SK-N-SH treated with all-trans-retinoic acid at 6 μM for 48 hours (cell line): ENCODE results near the gene AKAP10.
A peak's percentile ranks its signal among the peaks of the same experiment; 100 is the strongest.

Source experiments
- ATAC-seq: fragments of 200-7000 bp; cut with Tn5 transposase; 3 replicates; pipeline ENCODE4 v1.9.1; 2020; ENCODE audit warnings: mild to moderate bottlenecking, moderate library complexity
- BACH2 ChIP-seq: fragments of 250-450 bp; sonication (Bioruptor Pico); IDR thresholded peaks from 2 replicates; pipeline ENCODE4 v1.9.0; 2021; ENCODE audit warnings: mild to moderate bottlenecking, borderline replicate concordance
- CREB5 ChIP-seq: fragments of 250-450 bp; sonication (Bioruptor Pico); IDR thresholded peaks from 2 replicates; pipeline ENCODE4 v1.5.1; 2020; ENCODE audit warnings: low read depth, mild to moderate bottlenecking, moderate library complexity
- CSDC2 ChIP-seq: fragments of 250-450 bp; sonication (Bioruptor Pico); IDR thresholded peaks from 2 replicates; pipeline ENCODE4 v1.5.0; 2020; ENCODE audit warnings: mild to moderate bottlenecking, moderate library complexity
- ESRRG ChIP-seq: fragments of 250-450 bp; sonication (Bioruptor Pico); IDR thresholded peaks from 2 replicates; pipeline ENCODE4 v1.6.1; 2021; ENCODE audit warnings: mild to moderate bottlenecking
- GLIS3 ChIP-seq: fragments of 250-450 bp; sonication (Bioruptor Pico); IDR thresholded peaks from 2 replicates; pipeline ENCODE4 v1.5.0; 2020; ENCODE audit warnings: mild to moderate bottlenecking, moderate library complexity
- ISL1 ChIP-seq: fragments of 250-450 bp; sonication (Bioruptor Pico); IDR thresholded peaks from 2 replicates; pipeline ENCODE4 v2.1.2; 2022; ENCODE audit warnings: mild to moderate bottlenecking, moderate library complexity
- OSR1 ChIP-seq: fragments of 250-450 bp; sonication (Bioruptor Pico); IDR thresholded peaks from 2 replicates; pipeline ENCODE4 v1.8.0; 2022; ENCODE audit warnings: moderate library complexity, mild to moderate bottlenecking, inconsistent platforms
- PPARA ChIP-seq: fragments of 250-450 bp; sonication (Bioruptor Pico); IDR thresholded peaks from 2 replicates; pipeline ENCODE4 v1.5.0; 2020; ENCODE audit warnings: mild to moderate bottlenecking, borderline replicate concordance
- RARB ChIP-seq: fragments of 250-450 bp; sonication (Bioruptor Pico); IDR thresholded peaks from 2 replicates; pipeline ENCODE4 v1.8.0; 2021; ENCODE audit warnings: mild to moderate bottlenecking, moderate library complexity
- SNAI2 ChIP-seq: fragments of 250-450 bp; sonication (Bioruptor Pico); IDR thresholded peaks from 2 replicates; pipeline ENCODE4 v1.5.0; 2020; ENCODE audit warnings: mild to moderate bottlenecking, moderate library complexity
- TCF4 ChIP-seq: fragments of 250-450 bp; sonication (Bioruptor Pico); IDR thresholded peaks from 2 replicates; pipeline ENCODE4 v1.8.0; 2021; ENCODE audit warnings: mild to moderate bottlenecking, moderate library complexity, borderline replicate concordance
- TOX ChIP-seq: fragments of 250-450 bp; sonication (Bioruptor Pico); IDR thresholded peaks from 2 replicates; pipeline ENCODE4 v1.8.0; 2021; ENCODE audit warnings: mild to moderate bottlenecking, moderate library complexity, borderline replicate concordance
- TSHZ2 ChIP-seq: fragments of 250-450 bp; sonication (Bioruptor Pico); IDR thresholded peaks from 2 replicates; pipeline ENCODE4 v1.5.0; 2020; ENCODE audit warnings: mild to moderate bottlenecking, moderate library complexity
- ZC3H10 ChIP-seq: fragments of 250-450 bp; sonication (Bioruptor Pico); IDR thresholded peaks from 2 replicates; pipeline ENCODE4 v1.5.1; 2021; ENCODE audit warnings: mild to moderate bottlenecking, moderate library complexity
- ZFP3 ChIP-seq: fragments of 250-450 bp; sonication (Bioruptor Pico); IDR thresholded peaks from 2 replicates; pipeline ENCODE4 v1.5.0; 2020; ENCODE audit warnings: mild to moderate bottlenecking, moderate library complexity
- ZFP30 ChIP-seq: fragments of 450-650 bp; formaldehyde crosslinking; IDR thresholded peaks from 2 replicates; pipeline ENCODE4 v1.5.0; 2022; ENCODE audit warnings: mild to moderate bottlenecking, moderate library complexity
- ZNF565 ChIP-seq: fragments of 450-650 bp; formaldehyde crosslinking; conservative IDR thresholded peaks from 2 replicates; pipeline ENCODE4 v1.5.0; 2020; ENCODE audit warnings: low read depth, mild to moderate bottlenecking, moderate library complexity
- ZNF70 ChIP-seq: fragments of 450-650 bp; formaldehyde crosslinking; IDR thresholded peaks from 2 replicates; pipeline ENCODE4 v1.5.0; 2020; ENCODE audit warnings: mild to moderate bottlenecking, moderate library complexity
- ZNF8 ChIP-seq: fragments of 450-650 bp; formaldehyde crosslinking; IDR thresholded peaks from 2 replicates; pipeline ENCODE4 v1.5.0; 2020; ENCODE audit warnings: mild to moderate bottlenecking, moderate library complexity
- TF ChIP-seq, protein P1 (sequence below): fragments of 250-450 bp; sonication (Bioruptor Pico); IDR thresholded peaks from 2 replicates; pipeline ENCODE4 v1.8.0; 2021; ENCODE audit warnings: low read depth, mild to moderate bottlenecking, moderate library complexity, borderline replicate concordance

AKAP10 gene

DNA sequence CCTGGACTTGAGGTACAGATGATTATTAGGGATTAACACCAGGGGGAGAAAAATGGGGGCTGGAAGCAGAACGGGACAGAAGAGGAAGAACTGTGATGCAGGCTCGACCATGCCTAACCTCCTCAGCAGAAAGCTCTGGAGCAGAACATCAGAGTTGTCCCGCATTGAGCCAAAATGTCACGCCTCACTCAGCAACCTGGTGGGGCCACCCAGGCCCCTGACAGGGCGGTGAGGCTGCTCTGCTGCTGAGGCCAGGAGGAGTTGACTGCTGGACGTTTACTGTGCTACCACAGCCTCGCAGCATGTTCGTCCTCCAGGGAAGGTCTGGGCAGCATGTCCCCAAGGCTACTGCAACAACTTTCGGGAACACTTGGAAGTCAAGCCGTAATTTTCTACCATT, 103.4 kb downstream of the AKAP10 start:
- TF ChIP-seq ZFP3 (CRISPR knock-in tag) (no peak), ZNF565 (CRISPR knock-in tag) (no peak), ZNF70 (CRISPR knock-in tag) (no peak), ZC3H10 (CRISPR knock-in tag) (no peak)

DNA sequence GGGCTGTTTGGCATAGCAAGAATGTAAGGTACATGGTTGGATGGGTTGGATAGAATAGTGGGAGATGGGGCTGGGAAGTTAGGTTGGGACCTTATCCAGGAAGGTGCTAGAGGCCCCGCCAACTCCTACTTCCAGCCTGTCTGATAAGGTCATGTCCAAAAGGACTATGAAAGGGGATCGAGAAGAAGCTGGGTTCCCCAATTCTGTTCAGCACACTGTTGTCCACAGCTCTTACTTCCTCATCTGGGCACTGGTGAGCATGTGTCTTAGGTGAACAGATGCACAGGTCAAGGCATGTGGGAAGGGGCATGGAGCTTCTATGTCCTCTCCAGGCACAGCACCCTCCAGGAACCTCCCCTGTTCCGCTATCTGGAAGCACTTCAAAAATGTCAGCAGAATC, 104.3 kb downstream of the AKAP10 start:
- TF ChIP-seq TCF4, result no peak
- no peak for TF ChIP-seq GLIS3 (CRISPR knock-in tag)
- no peak for TF ChIP-seq CSDC2 (CRISPR knock-in tag)
- no peak for TF ChIP-seq TSHZ2 (CRISPR knock-in tag)
- TF ChIP-seq ZC3H10 (CRISPR knock-in tag), result no peak
- TF ChIP-seq OSR1, result no peak
- TF ChIP-seq TOX (CRISPR knock-in tag), result no peak
- no peak for TF ChIP-seq ZFP30 (CRISPR knock-in tag)
- TF ChIP-seq, protein P1, sequence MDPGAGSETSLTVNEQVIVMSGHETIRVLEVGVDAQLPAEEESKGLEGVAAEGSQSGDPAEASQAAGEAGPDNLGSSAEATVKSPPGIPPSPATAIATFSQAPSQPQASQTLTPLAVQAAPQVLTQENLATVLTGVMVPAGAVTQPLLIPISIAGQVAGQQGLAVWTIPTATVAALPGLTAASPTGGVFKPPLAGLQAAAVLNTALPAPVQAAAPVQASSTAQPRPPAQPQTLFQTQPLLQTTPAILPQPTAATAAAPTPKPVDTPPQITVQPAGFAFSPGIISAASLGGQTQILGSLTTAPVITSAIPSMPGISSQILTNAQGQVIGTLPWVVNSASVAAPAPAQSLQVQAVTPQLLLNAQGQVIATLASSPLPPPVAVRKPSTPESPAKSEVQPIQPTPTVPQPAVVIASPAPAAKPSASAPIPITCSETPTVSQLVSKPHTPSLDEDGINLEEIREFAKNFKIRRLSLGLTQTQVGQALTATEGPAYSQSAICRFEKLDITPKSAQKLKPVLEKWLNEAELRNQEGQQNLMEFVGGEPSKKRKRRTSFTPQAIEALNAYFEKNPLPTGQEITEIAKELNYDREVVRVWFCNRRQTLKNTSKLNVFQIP, result no peak
- TF ChIP-seq CREB5 (CRISPR knock-in tag), result no peak
- TF ChIP-seq PPARA, result no peak
- no peak for TF ChIP-seq SNAI2 (CRISPR knock-in tag)
- no peak for TF ChIP-seq ZNF565 (CRISPR knock-in tag)
- no peak for TF ChIP-seq BACH2 (CRISPR knock-in tag)
- TF ChIP-seq ISL1 (CRISPR knock-in tag), result no peak
- no peak for TF ChIP-seq ZNF70 (CRISPR knock-in tag)
- ATAC-seq, result no peak

More for the DNA sequence above, 103.4 kb downstream of the AKAP10 start:
- ATAC-seq, result no peak

- TF ChIP-seq TOX (CRISPR knock-in tag), result no peak
- no peak for TF ChIP-seq ESRRG (CRISPR knock-in tag)
- no peak for TF ChIP-seq TSHZ2 (CRISPR knock-in tag)
- TF ChIP-seq ZNF8 (CRISPR knock-in tag), result no peak
- ATAC-seq, result no peak; the same call in 2 of the 3 replicates
Observed at GRCh38 chr17:19868079-19868395, 109.6 kb downstream of the AKAP10 start.

DNA sequence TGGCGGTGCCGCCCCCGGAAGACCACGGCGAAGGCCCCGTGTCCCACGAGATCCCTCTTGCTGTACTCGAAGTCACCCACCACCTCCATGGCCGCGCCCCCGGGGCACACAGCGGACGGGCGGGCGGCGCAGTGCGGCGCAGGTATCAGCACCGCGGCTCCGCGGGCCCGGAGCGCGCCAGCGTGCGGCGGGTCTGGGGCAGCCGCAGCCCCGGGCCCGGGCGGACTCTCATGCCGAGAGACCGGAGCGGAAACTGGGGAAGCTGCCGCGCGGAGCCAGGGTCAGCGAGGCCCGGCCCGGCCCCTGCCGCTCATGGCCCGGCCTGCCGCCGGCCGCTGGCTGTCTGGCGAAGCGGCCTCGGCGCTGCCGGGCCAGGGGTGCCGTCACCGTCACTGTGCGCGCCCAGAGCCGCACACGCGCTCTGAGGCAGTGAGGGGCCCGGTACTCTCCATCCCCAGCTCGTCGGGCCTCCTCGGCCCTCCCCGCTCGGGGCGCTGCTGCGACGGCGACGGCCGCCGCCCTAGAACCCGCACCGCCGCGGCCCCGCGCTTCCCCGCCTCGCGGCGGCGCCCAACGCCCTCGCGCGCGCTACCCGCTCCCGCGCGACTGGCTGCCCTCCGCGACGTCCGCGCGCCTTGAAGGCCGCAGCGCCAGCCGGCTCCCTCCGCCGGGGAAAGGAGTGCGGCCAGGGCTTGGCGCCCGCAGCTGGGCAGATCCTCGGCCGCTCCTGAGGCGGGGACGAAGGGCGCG, 110.1 kb downstream of the AKAP10 start, which contains the start of gene ULK2:
Gene ULK2 (minus strand): TSS at position 608 of the 750 bp plus-strand sequence. CDS start 519 bp downstream, at position 89.
- peak; percentile 81 for TF ChIP-seq TSHZ2 (CRISPR knock-in tag)
- TF ChIP-seq SNAI2 (CRISPR knock-in tag), result peak; percentile 70; the same call in 1 of the 2 replicates
- TF ChIP-seq CSDC2 (CRISPR knock-in tag), result 0 out of 2 replicates have a peak, but pooled peaks have one; percentile 43
- 0 out of 2 replicates have a peak, but pooled peaks have one; percentile 31 for TF ChIP-seq GLIS3 (CRISPR knock-in tag)
- TF ChIP-seq RARB (CRISPR knock-in tag), result no peak
- TF ChIP-seq ZNF70 (CRISPR knock-in tag), result no peak
- TF ChIP-seq ZFP30 (CRISPR knock-in tag), result 0 out of 2 replicates have a peak, but pooled peaks have one; percentile 23

More for the DNA sequence above, 110.1 kb downstream of the AKAP10 start, which contains the start of gene ULK2:
- ATAC-seq, result peak; percentile 80
